Measurements from ENCODE around the gene GHRL. TPM values are rescaled to one million over a fixed set of nuclear protein-coding genes. Genes with fewer than 3 reads are reported as not detected.

GHRL gene
- polyA plus RNA-seq, 10 donors, result 0.33 to 1.3 (median 0.51) TPM; not detected in 1

GRCh38 chr3:10328460-10329071 lies 35.8 kb upstream of the GHRL start:
- no peak for DNase-seq

DNA sequence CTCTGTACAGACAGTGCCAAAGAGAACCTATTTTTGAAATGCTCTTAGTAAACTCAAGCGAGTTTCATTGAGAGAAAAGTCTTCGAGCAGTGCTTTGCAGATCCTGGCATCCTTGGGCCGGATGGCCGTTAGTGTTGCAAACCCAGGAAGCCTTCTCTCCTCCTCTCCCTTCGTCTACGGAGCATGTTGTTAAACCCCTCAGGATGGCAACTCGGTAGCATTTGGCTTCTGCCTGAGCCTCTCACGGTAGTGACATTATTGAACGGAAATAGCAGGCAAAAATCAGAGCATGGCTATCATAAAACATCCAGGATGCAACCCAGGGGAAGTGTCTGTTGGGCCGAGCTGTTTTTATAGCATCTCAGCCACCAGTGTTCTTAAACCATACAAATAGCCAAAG lies 34.8 kb upstream of the GHRL start:
- no peak for DNase-seq

- DNase-seq, result no peak
These were observed 29.6 kb upstream of the GHRL start for GRCh38 chr3:10322352-10322710.

- no peak for DNase-seq
These were observed 29.0 kb upstream of the GHRL start for GRCh38 chr3:10321630-10322351.

DNA sequence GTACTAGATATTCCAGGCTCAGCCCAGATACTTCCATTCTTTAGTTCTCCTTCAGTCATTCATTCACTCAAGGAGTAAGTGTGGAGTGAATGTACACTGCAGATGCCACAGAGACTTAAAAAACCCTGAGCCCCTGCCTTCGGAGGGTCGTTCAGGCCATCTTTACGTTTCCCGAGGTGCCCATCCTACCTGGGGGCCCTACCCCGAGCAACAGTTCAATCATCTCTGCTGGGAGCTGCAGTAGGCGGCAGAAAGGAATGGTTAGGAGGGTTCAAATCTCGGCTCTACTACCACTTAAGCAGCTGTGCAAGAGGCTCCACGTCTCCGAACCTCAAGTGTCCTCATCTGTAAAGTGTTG lies 27.6 kb upstream of the GHRL start:
- no peak for DNase-seq

- DNase-seq, result no peak
These were observed 27.1 kb upstream of the GHRL start for GRCh38 chr3:10319804-10320203.

GRCh38 chr3:10319251-10319650 lies 26.5 kb upstream of the GHRL start:
- no peak for DNase-seq

DNA sequence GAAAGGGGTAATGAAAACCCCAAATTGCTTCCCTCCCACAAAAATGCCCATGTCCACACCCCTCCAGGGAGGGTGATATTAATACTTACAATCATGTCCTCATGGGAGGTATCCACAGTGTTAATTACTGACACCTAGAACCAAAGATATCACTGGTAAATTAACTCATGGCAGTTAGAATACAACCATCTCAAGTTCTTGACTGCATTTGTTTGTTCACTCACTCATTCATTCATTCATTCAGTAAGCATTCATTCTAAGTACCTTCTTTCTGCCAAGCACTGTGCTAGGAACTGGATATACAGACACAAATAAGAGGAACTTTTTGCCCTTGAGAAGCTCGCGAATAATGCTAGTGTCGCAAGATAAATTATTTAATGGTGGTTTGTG lies 25.2 kb upstream of the GHRL start:
- DNase-seq, result no peak

DNA sequence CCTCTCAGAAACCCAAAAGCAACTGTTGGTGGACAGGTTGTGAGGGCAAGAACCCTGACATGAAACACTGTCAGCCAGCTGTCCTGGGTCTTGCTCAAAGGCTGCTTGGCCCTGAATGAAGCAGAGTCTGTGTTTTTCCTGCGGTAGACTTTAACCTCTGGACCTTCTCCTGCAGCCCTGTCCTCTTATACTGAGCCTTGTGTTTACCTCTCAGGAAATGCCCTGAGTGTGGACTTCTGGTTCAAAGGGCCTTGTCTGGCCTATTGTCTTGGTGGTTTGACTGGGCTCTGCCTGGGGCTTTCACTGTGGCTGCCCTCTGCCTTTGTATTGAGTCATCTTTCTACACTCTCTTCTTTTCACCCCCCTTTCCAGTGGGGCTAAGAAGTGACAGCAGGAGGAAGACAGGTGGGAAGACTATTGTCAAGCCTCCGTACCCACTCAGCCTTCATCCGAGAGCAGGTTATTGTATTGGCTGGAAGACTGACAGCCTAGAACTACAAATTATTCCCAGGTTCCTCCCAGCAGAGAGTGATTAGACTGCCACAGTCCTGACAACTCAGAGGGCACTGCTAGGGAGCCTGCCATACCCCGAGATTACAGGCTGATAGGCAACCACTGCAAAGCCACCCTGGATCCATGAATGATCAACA lies 24.7 kb upstream of the GHRL start:
- no peak for DNase-seq

DNA sequence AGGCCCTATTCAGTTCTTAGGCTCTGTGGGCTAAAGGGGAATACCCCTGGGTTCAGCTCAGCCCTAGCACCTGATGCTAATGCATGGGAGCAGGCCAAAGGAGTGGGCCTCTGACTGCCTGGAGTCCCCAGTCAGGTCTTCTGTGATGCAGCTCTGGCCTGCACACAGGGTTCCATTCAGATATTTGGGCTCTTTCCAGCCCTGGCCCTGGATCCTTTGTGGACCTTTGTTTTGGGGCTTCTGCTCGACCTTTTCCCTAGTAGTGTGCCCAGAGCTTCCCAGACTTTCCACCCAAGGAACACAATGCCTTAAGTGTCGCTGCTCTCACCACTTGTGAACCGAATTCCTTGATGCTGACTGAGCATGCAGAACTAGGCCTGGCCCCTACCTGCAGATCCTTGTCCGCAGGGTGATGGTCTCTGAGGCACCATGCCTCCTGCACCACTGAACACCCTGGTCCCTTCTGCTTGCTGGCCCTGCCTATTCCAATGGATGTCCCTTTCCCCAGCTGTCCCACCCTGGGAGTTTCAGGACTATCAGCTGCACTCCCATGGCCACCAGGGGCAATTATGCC lies 23.1 kb upstream of the GHRL start:
- no peak for DNase-seq

DNA sequence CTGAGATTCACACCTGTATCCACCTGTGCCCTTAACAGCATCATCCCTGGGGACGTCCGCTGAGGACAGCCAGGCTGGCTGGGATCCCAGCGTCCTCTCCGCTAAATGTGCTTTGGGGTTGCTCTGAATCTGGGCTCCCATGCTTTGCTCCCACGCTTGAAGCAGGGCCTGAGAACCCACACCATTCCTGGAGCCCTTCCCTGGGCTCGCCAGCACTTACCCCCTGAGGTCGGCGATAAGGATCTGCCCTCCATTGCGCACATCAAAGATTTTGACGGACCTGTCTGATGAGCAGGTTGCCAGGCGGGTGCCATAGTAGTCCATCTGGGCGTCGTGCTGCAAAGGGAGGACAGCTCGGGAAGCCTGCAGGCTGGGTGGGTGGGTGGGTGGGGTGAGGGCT lies 22.4 kb upstream of the GHRL start:
- DNase-seq, result no peak

GRCh38 chr3:10312861-10313260 lies 20.1 kb upstream of the GHRL start:
- DNase-seq, result no peak

DNA sequence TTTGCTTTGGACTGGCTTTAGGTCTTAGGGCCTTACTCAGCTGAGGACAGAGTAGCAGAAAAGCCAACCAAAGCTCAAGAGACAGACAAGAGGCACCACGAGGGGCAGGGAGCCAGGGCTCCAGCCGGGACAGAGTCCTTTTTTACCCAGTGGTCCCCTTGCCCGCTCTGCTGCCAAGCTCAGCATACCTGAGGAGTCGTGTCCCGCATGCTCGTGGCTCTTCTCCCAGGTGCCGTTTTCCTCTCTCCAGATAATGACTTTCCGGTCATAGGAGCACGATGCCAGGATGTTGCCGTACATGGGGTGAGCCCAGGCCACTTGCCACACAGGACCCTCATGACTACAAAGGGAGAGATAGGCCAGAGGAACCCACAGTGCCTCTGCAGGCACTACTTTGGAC lies 19.6 kb upstream of the GHRL start:
- DNase-seq, result no peak

DNA sequence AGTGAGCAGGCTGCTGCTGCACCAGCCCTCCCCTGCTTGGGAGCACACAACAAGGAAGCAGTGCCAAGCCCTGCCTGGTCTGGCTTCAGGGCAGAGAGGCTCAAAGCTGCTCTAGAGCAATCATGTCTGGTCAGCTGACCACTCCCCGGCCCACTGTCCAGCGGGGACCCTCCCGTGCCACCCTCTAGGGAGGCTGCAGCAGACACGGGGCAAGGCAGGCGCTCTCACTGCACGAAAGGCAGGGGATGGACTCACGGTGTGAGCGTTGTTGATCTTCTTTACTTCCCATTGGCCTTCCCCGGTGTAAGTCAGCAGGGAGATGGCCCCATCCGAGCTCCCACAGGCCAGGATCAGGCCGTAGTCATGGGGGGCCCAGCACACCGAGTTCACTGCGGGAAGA lies 19.0 kb upstream of the GHRL start:
- DNase-seq, result no peak

DNA sequence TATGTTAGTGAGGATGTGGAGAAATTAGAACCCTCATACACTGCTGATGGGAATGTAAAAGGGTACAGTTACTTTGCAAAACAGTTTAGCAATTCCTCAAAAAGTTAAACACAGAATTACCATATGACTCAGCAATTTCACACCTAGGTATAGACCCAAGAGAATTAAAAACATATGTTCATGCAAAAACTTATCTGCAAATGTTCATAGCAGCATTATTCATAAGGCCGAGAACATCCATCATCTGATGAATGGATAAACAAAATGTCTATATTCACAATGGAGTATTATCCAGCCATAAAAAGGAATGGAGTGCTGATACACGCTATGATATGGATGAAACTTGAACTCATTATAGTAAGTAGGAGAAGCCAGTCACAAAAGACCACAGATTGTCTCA lies 17.8 kb upstream of the GHRL start:
- DNase-seq, result peak in 1 of 3 donors; percentile 6

DNA sequence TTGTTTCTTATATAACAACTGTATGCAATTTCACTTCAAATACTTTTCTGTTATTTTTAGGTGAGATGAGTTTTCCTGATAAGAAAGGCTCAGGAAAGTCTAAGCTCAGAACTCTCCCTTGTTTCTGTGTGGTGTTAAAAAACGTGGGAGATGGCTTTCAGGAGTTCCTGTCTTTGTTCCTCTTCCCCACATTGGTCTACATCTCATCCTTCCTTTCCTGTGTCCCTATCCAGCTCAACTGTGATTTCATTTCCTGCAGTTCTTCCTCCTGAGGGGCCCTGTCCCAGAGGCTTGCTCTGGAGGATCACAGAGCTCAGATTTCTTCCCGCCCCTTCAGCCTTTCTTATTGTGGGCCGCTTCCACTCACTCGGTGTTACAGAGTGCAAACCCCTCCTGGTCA lies 17.0 kb upstream of the GHRL start:
- DNase-seq, result no peak

GRCh38 chr3:10308678-10309077 lies 15.9 kb upstream of the GHRL start:
- no peak for DNase-seq

DNA sequence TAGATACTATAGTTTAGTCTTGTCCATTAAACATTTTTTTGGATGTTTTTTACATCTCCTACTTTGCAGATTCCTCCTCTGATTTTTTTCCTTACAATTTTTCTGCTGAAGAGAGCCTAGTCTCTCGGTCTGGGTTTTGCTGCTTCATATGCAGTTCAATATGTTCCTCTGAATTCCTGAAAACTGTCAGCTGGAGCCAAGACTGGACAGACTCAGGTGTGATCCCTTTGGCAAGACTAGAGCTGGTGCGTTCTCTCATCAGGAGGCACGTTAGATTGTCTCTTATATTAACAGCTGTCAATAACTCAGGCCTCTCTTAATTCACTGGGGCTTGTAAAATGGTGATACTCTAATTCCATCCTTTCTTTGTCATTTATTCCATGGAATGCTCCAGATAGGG lies 13.4 kb upstream of the GHRL start:
- DNase-seq, result no peak

DNA sequence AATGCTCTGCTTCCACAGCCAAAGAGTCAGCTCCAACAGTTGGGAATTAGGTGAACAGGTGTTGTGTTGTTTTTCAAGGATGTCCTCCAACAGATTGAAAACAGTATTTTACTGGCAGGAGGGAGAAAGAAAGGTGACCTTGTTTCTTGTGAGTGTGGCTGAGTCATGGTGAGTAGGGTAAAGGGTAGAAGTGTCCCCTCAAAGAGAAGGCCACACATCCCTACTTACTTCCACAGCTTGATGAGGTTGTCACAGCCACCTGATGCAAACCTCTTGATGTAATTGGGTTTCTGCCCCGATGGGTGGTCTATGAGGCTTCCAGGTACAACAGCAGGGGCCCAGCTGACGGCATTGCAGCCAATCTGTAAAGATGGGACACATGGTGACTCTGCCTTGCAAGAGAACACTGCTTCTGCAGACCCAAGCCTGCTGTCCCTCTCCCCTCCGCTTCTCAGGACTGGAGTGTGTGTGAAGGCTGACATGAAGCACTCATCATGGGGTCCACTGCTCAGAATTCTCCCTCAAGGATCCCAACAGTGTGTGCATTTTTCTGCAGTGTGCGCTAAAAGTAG lies 12.7 kb upstream of the GHRL start:
- DNase-seq, result no peak

- DNase-seq, result no peak
These were observed 12.2 kb upstream of the GHRL start for GRCh38 chr3:10304905-10305304.

GRCh38 chr3:10303785-10304184 lies 11.0 kb upstream of the GHRL start:
- DNase-seq, result no peak

DNA sequence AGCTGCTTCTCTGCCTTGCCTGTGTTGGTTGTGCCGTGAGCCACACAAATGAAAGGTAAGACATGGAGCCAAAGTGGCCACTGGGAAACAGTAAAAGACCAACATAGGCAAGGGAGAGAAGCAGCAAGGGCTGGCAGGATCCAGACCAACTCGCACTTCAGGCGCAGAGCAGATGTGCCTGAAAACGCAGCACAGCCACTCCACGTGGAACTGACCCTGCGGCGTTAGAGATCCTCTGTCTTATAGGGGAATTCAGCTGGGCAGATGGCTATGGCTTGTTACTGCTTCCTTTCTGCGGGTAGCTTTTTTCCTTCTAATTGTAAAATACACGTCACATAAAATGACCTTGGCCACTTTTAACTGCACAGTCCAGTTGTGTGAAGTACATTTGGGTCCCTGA lies 10.4 kb upstream of the GHRL start:
- no peak for DNase-seq

DNA sequence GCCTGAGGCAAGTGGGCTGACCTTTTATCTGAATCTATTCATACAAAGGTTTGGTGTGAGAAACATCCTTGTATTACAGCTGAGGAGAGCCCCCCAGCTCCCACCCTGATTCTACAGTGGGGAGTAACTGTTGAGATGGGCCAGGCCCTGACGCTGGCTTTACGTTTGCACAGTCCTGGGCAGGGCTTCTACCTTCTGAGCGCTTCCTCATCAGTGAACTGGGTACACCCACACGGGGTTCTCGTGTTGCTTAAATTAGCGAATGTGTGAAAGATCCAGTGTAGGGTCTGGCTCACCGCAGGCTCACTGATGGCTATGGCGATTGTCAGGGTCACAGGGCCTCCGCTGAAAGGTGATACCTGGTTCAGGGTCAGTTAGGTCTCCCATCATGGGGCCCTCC lies 7.3 kb upstream of the GHRL start:
- no peak for DNase-seq
